PFSK-1 (cell line): Measurements from ENCODE around the gene EIF6.

Source experiments
- POLR2AphosphoS5 ChIP-seq: IDR thresholded peaks from 2 replicates; pipeline ENCODE4 v1.6.1; 2012; ENCODE audit warnings: low read depth, mild to moderate bottlenecking, control low read depth, low read length, moderate library complexity
- SIN3A ChIP-seq: IDR thresholded peaks from 2 replicates; pipeline ENCODE4 v1.6.1; 2012; ENCODE audit warnings: mild to moderate bottlenecking, low read length, moderate library complexity, borderline replicate concordance; ENCODE audit not compliant: insufficient read depth
- TAF1 ChIP-seq: IDR thresholded peaks from 2 replicates; pipeline ENCODE4 v1.6.1; 2012; ENCODE audit warnings: low read length, control low read depth, borderline replicate concordance; ENCODE audit not compliant: insufficient read depth
- TF ChIP-seq, protein P1 (sequence below), 2 experiments: IDR thresholded peaks; 2 replicates each; pipeline versions ENCODE4 v1.6.1 to v1.8.0; 2011 to 2012; ENCODE audit warnings: low read depth in 2 of 2, low read length in 2 of 2, control low read depth in 1 of 2, inconsistent platforms in 1 of 2, mild to moderate bottlenecking in 1 of 2, moderate library complexity in 1 of 2; ENCODE audit not compliant: insufficient read depth in 1 of 2

DNA sequence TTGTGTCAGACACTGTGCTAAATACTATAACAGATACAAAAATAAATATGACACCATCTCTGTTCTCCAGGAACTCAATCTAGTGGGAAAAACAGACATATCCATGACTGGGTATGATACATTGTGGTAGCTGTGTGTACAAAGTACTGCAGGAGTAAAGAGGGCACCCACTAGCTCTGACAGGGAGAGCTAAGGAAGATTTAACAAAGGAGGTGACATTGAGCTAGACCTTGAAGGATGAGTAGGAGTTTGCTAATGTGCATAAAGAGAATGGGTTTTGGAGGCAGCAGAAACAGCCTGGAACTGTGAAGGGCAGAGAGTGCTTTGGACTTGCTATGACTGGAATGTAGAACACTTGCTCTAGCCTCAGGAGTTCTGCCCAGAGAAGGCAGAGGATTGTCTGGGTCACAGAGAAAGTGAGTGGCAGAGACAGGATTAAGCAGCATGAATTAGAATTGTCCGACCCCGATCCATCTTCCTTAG is 43.7 kb downstream of the EIF6 start:
- TF ChIP-seq POLR2AphosphoS5: no peak
- no peak for TF ChIP-seq SIN3A
- no peak for TF ChIP-seq TAF1
- TF ChIP-seq, protein P1, sequence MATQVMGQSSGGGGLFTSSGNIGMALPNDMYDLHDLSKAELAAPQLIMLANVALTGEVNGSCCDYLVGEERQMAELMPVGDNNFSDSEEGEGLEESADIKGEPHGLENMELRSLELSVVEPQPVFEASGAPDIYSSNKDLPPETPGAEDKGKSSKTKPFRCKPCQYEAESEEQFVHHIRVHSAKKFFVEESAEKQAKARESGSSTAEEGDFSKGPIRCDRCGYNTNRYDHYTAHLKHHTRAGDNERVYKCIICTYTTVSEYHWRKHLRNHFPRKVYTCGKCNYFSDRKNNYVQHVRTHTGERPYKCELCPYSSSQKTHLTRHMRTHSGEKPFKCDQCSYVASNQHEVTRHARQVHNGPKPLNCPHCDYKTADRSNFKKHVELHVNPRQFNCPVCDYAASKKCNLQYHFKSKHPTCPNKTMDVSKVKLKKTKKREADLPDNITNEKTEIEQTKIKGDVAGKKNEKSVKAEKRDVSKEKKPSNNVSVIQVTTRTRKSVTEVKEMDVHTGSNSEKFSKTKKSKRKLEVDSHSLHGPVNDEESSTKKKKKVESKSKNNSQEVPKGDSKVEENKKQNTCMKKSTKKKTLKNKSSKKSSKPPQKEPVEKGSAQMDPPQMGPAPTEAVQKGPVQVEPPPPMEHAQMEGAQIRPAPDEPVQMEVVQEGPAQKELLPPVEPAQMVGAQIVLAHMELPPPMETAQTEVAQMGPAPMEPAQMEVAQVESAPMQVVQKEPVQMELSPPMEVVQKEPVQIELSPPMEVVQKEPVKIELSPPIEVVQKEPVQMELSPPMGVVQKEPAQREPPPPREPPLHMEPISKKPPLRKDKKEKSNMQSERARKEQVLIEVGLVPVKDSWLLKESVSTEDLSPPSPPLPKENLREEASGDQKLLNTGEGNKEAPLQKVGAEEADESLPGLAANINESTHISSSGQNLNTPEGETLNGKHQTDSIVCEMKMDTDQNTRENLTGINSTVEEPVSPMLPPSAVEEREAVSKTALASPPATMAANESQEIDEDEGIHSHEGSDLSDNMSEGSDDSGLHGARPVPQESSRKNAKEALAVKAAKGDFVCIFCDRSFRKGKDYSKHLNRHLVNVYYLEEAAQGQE (IDR thresholded peaks at IDR 0.05; ENCODE audit: insufficient read depth in 1 of 2, low read depth in 2 of 2, low read length in 2 of 2): no peak
